HepG2 (cell line): Measurements from ENCODE around the gene CCND2. TPM values are rescaled to one million over a fixed set of nuclear protein-coding genes. Genes with fewer than 3 reads are reported as not detected.

Experiments
- ATAC-seq: fragments of 200-7000 bp; cut with Tn5 transposase; 3 replicates; pipeline ENCODE4 v1.9.1; 2020; ENCODE audit warnings: mild to moderate bottlenecking, moderate library complexity
- BruUV-seq: library from RNA; stranded (reverse); fragments of 400-500 nt; replicated peaks from 2 replicates; lab custom pipeline; 2021; lab: Mats Ljungman, UMichigan
- CTCF ChIA-PET: fragments of 300-600 bp; formaldehyde crosslinking; extraction: SDS; loops from one replicate; lab custom pipeline; 2021; ENCODE audit warnings: low total read pairs, inconsistent platforms, low intra/inter-chr PET ratio; lab: Yijun Ruan, JAX
- POLR2A ChIA-PET: fragments of 350-600 bp; sonication (Branson Sonifier 250); formaldehyde crosslinking; loops from one replicate; lab custom pipeline; 2020; ENCODE audit warnings: antibody characterized with exemption, inconsistent platforms; lab: Yijun Ruan, JAX
- DNase-seq: peaks from one replicate; pipeline ENCODE4 v3.0.0-alpha.2; 2015; ENCODE audit warnings: low spot score
- FAIRE-seq: peaks from 3 replicates; lab custom pipeline; 2011; peaks lifted over from hg19 to GRCh38; lab: Jason Lieb, UNC
- H2AFZ ChIP-seq: one replicate; pipeline ENCODE4 v1.6.1; 2011; ENCODE audit warnings: low read length, inconsistent platforms
- H3K27ac ChIP-seq: fragments of 300-600 bp; 3 replicates; pipeline ENCODE4 v1.8.0; 2011; ENCODE audit warnings: mixed run types, mild to moderate bottlenecking, mixed read lengths, low read length, inconsistent platforms; ENCODE audit not compliant: insufficient read depth; ENCODE audit errors: extremely low read length
- H3K27me3 ChIP-seq, 2 experiments: fragments of 200-600 bp in 1 of 2; 2 replicates in 1 of 2; 3 replicates in 1 of 2; pipeline versions ENCODE4 v1.6.0 to v1.8.0; 2011; ENCODE audit warnings: low read length in 2 of 2, mild to moderate bottlenecking in 2 of 2, moderate library complexity in 2 of 2, inconsistent platforms in 1 of 2; ENCODE audit not compliant: insufficient read depth in 2 of 2, control insufficient read depth in 1 of 2
- H3K36me3 ChIP-seq, 2 experiments: fragments of 200-600 bp in 1 of 2; replicated peaks in 1 of 2; 2 replicates in 1 of 2; 3 replicates in 1 of 2; pipeline versions ENCODE4 v1.5.1 to v1.8.0; 2011; ENCODE audit warnings: low read length in 2 of 2, inconsistent platforms in 1 of 2; ENCODE audit not compliant: insufficient read depth in 2 of 2, control insufficient read depth in 1 of 2
- H3K4me1 ChIP-seq: 2 replicates; pipeline ENCODE4 v1.5.1; 2012; ENCODE audit warnings: low read length, inconsistent platforms; ENCODE audit not compliant: insufficient read depth
- H3K4me2 ChIP-seq: 2 replicates; pipeline ENCODE4 v1.6.0; 2011; ENCODE audit warnings: low read depth, low read length, inconsistent platforms
- H3K4me3 ChIP-seq, 3 experiments: fragments of 200-600 bp in 1 of 3; sonication (generic), shearing (Covaris generic) in 1 of 3; replicated peaks in 1 of 3; 2 replicates each; pipeline ENCODE4 v1.5.1; 2011 to 2016; ENCODE audit warnings: low read length in 3 of 3, inconsistent platforms in 2 of 3, low read depth in 2 of 3, mild to moderate bottlenecking in 2 of 3, control low read depth in 1 of 3, mixed read lengths in 1 of 3; ENCODE audit not compliant: insufficient read depth in 1 of 3
- H3K79me2 ChIP-seq: one replicate; pipeline ENCODE4 v1.6.1; 2011; ENCODE audit warnings: low read length, inconsistent platforms; ENCODE audit not compliant: insufficient read depth
- H3K9ac ChIP-seq: 2 replicates; pipeline ENCODE4 v1.6.0; 2011; ENCODE audit warnings: mild to moderate bottlenecking, low read depth, low read length, inconsistent platforms; ENCODE audit not compliant: insufficient read depth
- H3K9me3 ChIP-seq: 2 replicates; pipeline ENCODE4 v1.5.1; 2012; ENCODE audit warnings: mild to moderate bottlenecking, low read length
- H4K20me1 ChIP-seq: 2 replicates; pipeline ENCODE4 v1.6.0; 2011; ENCODE audit warnings: inconsistent platforms, mild to moderate bottlenecking, low read length, moderate library complexity; ENCODE audit not compliant: insufficient read depth
- HNRNPK ChIP-seq: fragments of 200-400 bp; formaldehyde crosslinking; IDR thresholded peaks from 2 replicates; pipeline ENCODE4 v1.6.1; 2018; ENCODE audit warnings: low read length, low read depth, moderate library complexity, mild to moderate bottlenecking; ENCODE audit not compliant: poor library complexity, severe bottlenecking
- KLF9 ChIP-seq: IDR thresholded peaks from 2 replicates; pipeline ENCODE4 v1.6.1; 2016; ENCODE audit warnings: low read depth
- MLLT10 ChIP-seq: sonication (generic); formaldehyde crosslinking; IDR thresholded peaks from 2 replicates; pipeline ENCODE4 v1.4.0; 2020; ENCODE audit warnings: missing genetic modification reagents
- PAX8 ChIP-seq: sonication (generic); formaldehyde crosslinking; IDR thresholded peaks from 2 replicates; pipeline ENCODE4 v1.8.0; 2022; ENCODE audit warnings: mild to moderate bottlenecking, missing genetic modification reagents, borderline replicate concordance
- PHB2 ChIP-seq: fragments of 450-650 bp; IDR thresholded peaks from 2 replicates; pipeline ENCODE4 v1.6.1; 2018; ENCODE audit not compliant: partially characterized antibody
- RFXAP ChIP-seq: sonication (generic); formaldehyde crosslinking; IDR thresholded peaks from 2 replicates; pipeline ENCODE4 v1.4.0; 2020; ENCODE audit warnings: missing genetic modification reagents, borderline replicate concordance
- SALL2 ChIP-seq: sonication (generic); formaldehyde crosslinking; IDR thresholded peaks from 2 replicates; pipeline ENCODE4 v1.8.1; 2023; ENCODE audit warnings: mild to moderate bottlenecking, missing genetic modification reagents, inconsistent platforms
- SP2 ChIP-seq: sonication (generic); formaldehyde crosslinking; IDR thresholded peaks from 2 replicates; pipeline ENCODE4 v1.5.1; 2020; ENCODE audit warnings: mild to moderate bottlenecking, missing genetic modification reagents
- ZKSCAN5 ChIP-seq: sonication (generic); formaldehyde crosslinking; IDR thresholded peaks from 2 replicates; pipeline ENCODE4 v1.5.1; 2020; ENCODE audit warnings: mild to moderate bottlenecking, missing genetic modification reagents
- ZNF614 ChIP-seq: IDR thresholded peaks from 2 replicates; pipeline ENCODE4 v1.6.1; 2018; ENCODE audit warnings: missing biosample characterization, missing genetic modification reagents, inconsistent platforms, borderline replicate concordance
- WGBS: methylation state at CpG from one replicate; pipeline ENCODE4 v1.1.6; 2017; ENCODE audit warnings: low lambda C conversion rate; 5-methylcytosine and 5-hydroxymethylcytosine counted together
- in situ Hi-C: cut with HindIII; loops from 2 replicates; pipeline ENCODE4 v1.10.0; 2017; ENCODE audit warnings: low pct_unique_long_range_greater_than_20kb; ENCODE audit not compliant: extremely low pct_ligation_motif_present
- intact Hi-C: fragments of 100-400 bp; cut with micrococcal nuclease; formaldehyde crosslinking; loops from one replicate; pipeline ENCODE4 v1.10.0; 2022; ENCODE audit not compliant: unreplicated experiment
- polyA plus RNA-seq, 8 experiments: library from polyadenylated mRNA; depleted of rRNA in 3 of 8; stranded (reverse) in 7 of 8; unstranded in 1 of 8; fragments of >200 nt; fragmentation: Illumina TruSeq in 4 of 8; extraction: Trizol in 4 of 8; gene quantifications; 2 replicates each; pipeline versions ENCODE4 v1.2.1 to v1.2.3, GENCODE V29; 2011 to 2016; ENCODE audit warnings: low read depth in 4 of 8, missing spikeins in 1 of 8, mixed read lengths in 1 of 8; ENCODE audit not compliant: insufficient read depth in 1 of 8
- total RNA-seq, 5 experiments: library from RNA; depleted of rRNA; stranded (reverse); fragments of >200 nt; fragmentation: Illumina TruSeq; extraction: Trizol; gene quantifications; 2 replicates each; pipeline ENCODE4 v1.2.3, GENCODE V29; 2016; ENCODE audit warnings: low read depth in 1 of 5
- TF ChIP-seq, protein P1 (sequence below): sonication (generic); formaldehyde crosslinking; IDR thresholded peaks from 2 replicates; pipeline ENCODE4 v1.9.0; 2022; ENCODE audit warnings: missing genetic modification reagents, mild to moderate bottlenecking, borderline replicate concordance
- TF ChIP-seq, protein P2 (sequence below): sonication (generic); formaldehyde crosslinking; IDR thresholded peaks from 2 replicates; pipeline ENCODE4 v1.8.0; 2022; ENCODE audit warnings: mild to moderate bottlenecking, missing genetic modification reagents, moderate library complexity
- TF ChIP-seq, protein P3 (sequence below): sonication (generic); formaldehyde crosslinking; IDR thresholded peaks from 2 replicates; pipeline ENCODE4 v1.5.0; 2020; ENCODE audit warnings: missing genetic modification reagents

The CCND2 gene
- total and polyA plus RNA-seq, 2 of the 13 experiments (the other 11 are each of a cell fraction or from before 2014, with no cell fraction given), result 0.61 to 1.4 TPM

DNA sequence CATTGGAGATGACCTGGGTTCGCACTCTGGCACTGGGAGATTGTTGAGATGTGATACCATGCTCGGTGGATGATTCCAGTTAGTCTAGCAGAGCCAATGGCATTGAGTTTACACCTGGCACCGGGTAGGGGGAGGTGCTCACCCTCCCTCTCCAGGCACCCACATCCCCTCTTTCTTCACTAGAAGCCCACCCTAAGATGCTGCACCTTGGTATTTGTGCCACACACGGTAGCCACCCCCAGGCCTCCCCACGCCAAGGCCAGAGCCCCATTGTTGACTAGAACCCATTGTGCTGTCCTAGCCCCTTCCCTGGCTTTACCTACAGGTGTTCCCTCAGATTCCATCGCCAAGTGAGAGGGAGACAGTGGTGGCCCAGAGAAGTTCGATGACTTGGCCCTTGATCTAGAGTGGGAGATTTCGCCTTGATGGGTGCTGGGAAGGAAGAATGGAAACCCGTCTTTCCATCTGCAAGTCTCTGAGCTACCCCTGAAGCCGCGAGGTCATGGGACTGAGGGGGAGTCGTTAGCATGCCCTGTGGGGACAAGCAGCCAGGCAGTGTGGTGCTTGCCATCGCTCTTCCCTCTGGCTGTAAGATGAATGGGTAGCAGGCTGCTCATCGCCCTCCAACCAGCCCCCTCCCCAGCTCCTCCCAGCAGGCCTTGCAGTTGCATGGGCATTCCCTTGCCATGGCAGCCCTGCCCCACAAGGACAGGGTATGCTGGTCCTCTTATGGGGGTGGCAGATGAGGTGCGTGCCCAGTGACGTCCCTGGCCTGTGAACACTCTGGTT lies 8.7 kb downstream of the CCND2 start:
- H4K20me1 ChIP-seq, result no peaks in the 10 kb centered on the region
- no peak for ATAC-seq
- in situ Hi-C loops (no loop called here), intact Hi-C loops (no loop called here)
- no peak overlapping the region for H3K4me3 ChIP-seq
- BruUV-seq, result no TSS peak
- WGBS, result 40% methylated on average over 12 of the region's 16 CpGs
- TF ChIP-seq ZNF614 (CRISPR knock-in tag), result no peak
- TF ChIP-seq, protein P1, sequence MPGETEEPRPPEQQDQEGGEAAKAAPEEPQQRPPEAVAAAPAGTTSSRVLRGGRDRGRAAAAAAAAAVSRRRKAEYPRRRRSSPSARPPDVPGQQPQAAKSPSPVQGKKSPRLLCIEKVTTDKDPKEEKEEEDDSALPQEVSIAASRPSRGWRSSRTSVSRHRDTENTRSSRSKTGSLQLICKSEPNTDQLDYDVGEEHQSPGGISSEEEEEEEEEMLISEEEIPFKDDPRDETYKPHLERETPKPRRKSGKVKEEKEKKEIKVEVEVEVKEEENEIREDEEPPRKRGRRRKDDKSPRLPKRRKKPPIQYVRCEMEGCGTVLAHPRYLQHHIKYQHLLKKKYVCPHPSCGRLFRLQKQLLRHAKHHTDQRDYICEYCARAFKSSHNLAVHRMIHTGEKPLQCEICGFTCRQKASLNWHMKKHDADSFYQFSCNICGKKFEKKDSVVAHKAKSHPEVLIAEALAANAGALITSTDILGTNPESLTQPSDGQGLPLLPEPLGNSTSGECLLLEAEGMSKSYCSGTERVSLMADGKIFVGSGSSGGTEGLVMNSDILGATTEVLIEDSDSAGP (CRISPR knock-in tag), result no peak
- TF ChIP-seq SP2 (CRISPR knock-in tag), result no peak
- TF ChIP-seq, protein P2, sequence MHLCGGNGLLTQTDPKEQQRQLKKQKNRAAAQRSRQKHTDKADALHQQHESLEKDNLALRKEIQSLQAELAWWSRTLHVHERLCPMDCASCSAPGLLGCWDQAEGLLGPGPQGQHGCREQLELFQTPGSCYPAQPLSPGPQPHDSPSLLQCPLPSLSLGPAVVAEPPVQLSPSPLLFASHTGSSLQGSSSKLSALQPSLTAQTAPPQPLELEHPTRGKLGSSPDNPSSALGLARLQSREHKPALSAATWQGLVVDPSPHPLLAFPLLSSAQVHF (CRISPR knock-in tag), result no peak
- TF ChIP-seq KLF9 (CRISPR knock-in tag), result no peak
- no peak for TF ChIP-seq SALL2 (CRISPR knock-in tag)
- no peak for TF ChIP-seq HNRNPK
- TF ChIP-seq PAX8 (CRISPR knock-in tag), result no peak
- TF ChIP-seq PHB2, result no peak
- TF ChIP-seq MLLT10 (CRISPR knock-in tag), result no peak
- no peak for TF ChIP-seq ZKSCAN5 (CRISPR knock-in tag)
- no peak for TF ChIP-seq RFXAP (CRISPR knock-in tag)
- TF ChIP-seq, protein P3, sequence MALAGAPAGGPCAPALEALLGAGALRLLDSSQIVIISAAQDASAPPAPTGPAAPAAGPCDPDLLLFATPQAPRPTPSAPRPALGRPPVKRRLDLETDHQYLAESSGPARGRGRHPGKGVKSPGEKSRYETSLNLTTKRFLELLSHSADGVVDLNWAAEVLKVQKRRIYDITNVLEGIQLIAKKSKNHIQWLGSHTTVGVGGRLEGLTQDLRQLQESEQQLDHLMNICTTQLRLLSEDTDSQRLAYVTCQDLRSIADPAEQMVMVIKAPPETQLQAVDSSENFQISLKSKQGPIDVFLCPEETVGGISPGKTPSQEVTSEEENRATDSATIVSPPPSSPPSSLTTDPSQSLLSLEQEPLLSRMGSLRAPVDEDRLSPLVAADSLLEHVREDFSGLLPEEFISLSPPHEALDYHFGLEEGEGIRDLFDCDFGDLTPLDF (CRISPR knock-in tag), result no peak
- no peak for FAIRE-seq
- no peak for DNase-seq
- H3K27ac ChIP-seq, result no peak overlapping the region
- ChIA-PET CTCF (no interaction called here), POLR2A (no interaction called here)
- H3K4me2 ChIP-seq, result no peak overlapping the region
- no peaks in the 10 kb centered on the region for H3K9me3 ChIP-seq
- no peak overlapping the region for H2AFZ ChIP-seq
- H3K27me3 ChIP-seq, result peaks cover 8 to 53% of the 10 kb centered on the region in 2 experiments; a peak in 4 of 5 replicates
- H3K4me1 ChIP-seq, result peaks cover 10% of the 10 kb centered on the region
- H3K36me3 ChIP-seq, result no peaks in the 10 kb centered on the region
- H3K9ac ChIP-seq, result no peak overlapping the region
- no peaks in the 10 kb centered on the region for H3K79me2 ChIP-seq
